Esophagus (tissue), 2 donors: ENCODE data around the gene PNISR. TPM values are rescaled to one million over a fixed set of nuclear protein-coding genes. Genes with fewer than 3 reads are reported as not detected.

Experiments
- H3K27ac ChIP-seq, 2 donors: one replicate each; pipeline ENCODE4 v1.5.1; 2013; ENCODE audit warnings: low read depth in 2 of 2, mild to moderate bottlenecking in 2 of 2, inconsistent platforms in 1 of 2, low read length in 1 of 2, moderate library complexity in 1 of 2
- H3K27me3 ChIP-seq, 2 donors: one replicate each; pipeline ENCODE4 v1.6.1; 2013; ENCODE audit warnings: low read length in 2 of 2, control low read depth in 1 of 2, mild to moderate bottlenecking in 1 of 2; ENCODE audit not compliant: insufficient read depth in 2 of 2, control insufficient read depth in 1 of 2
- H3K36me3 ChIP-seq, 2 donors: one replicate each; pipeline ENCODE4 v1.6.1; 2013; ENCODE audit warnings: low read length in 1 of 2; ENCODE audit not compliant: control insufficient read depth in 2 of 2, insufficient read depth in 2 of 2
- H3K4me1 ChIP-seq, 2 donors: one replicate each; pipeline ENCODE4 v1.6.1; 2013; ENCODE audit warnings: low read length in 1 of 2; ENCODE audit not compliant: control insufficient read depth in 2 of 2, insufficient read depth in 2 of 2
- H3K4me3 ChIP-seq, 2 donors: one replicate each; pipeline ENCODE4 v1.5.1; 2013; ENCODE audit warnings: low read length in 2 of 2, mild to moderate bottlenecking in 2 of 2, low read depth in 1 of 2, moderate library complexity in 1 of 2
- H3K9me3 ChIP-seq, 2 donors: one replicate each; pipeline ENCODE4 v1.6.1; 2013; ENCODE audit warnings: mild to moderate bottlenecking in 2 of 2, low read depth in 1 of 2, low read length in 1 of 2, moderate library complexity in 1 of 2; ENCODE audit not compliant: control insufficient read depth in 2 of 2, insufficient read depth in 1 of 2
- WGBS, 2 donors: extraction: QIAGEN DNeasy Blood & Tissue Kit; methylation state at CpG; one replicate each; pipeline ENCODE4 v1.1.7; 2013; 5-methylcytosine and 5-hydroxymethylcytosine counted together
- polyA plus RNA-seq, 2 donors: library from polyadenylated mRNA; stranded (reverse); fragments of 200-250 nt; gene quantifications; one replicate each; pipeline ENCODE4 v1.2.3, GENCODE V29; 2013
- donor health status: healthy with polysubstance abuse.
- donor health status: Bipolar disorder and iron deficiency.

Gene PNISR
- polyA plus RNA-seq, 2 donors = 26.1 to 37.9 TPM

GRCh38 chr6:99369533-99369932 lies 55.6 kb downstream of the PNISR start:
- Histone ChIP-seq H3K27ac (no peak overlapping the region), H3K9me3 (no peaks in the 10 kb centered on the region), H3K4me3 (no peak overlapping the region), H3K36me3 (no peaks in the 10 kb centered on the region), H3K27me3 (no peaks in the 10 kb centered on the region), H3K4me1 (no peaks in the 10 kb centered on the region)

DNA sequence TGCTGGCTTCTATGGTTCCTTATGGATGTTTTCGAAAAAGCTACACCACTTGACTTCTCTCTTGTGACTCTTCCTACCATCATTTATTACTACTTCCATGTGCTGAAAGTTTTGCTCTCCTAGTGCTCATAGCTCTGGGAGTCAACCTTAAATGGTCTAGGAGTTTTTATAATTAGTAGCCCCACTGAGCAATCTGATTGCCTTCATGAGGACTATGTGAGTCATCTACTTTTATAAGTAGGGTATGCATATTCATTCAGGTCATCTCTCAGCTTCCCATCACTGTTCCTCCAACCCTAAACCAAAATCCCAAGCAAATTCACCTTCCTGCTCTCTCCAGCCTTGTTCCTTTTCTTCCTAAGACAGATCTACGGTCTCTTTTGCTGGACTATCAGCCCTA lies 58.3 kb downstream of the PNISR start:
- Histone ChIP-seq H3K36me3 (no peaks in the 10 kb centered on the region), H3K9me3 (no peaks in the 10 kb centered on the region), H3K27ac (no peak overlapping the region), H3K4me1 (no peaks in the 10 kb centered on the region), H3K4me3 (no peak overlapping the region), H3K27me3 (no peaks in the 10 kb centered on the region)
- WGBS, 2 donors = 90 to 95% methylated on average over 2 of the region's 2 CpGs

DNA sequence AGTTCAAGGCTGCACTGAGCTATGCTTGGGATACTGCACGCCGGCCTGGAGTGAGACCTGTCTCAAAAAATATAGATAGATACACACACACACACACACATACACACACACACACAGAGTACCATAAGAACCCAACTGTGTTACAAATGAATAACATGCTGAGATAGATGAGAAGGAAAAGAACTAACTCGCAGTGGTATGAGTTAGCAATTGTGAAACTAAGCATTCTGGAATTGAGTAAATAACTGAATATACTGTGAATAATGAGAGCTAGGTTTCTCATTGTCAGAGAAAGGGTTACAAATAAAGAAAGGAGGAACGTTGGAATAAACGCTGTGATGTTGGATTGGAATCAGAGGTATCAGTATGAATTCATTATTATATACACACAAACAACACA lies 61.1 kb downstream of the PNISR start:
- Histone ChIP-seq H3K27me3 (no peaks in the 10 kb centered on the region), H3K4me1 (no peaks in the 10 kb centered on the region), H3K36me3 (no peaks in the 10 kb centered on the region), H3K4me3 (no peak overlapping the region), H3K27ac (no peak overlapping the region), H3K9me3 (no peaks in the 10 kb centered on the region)
- WGBS, 2 donors = 75 to 76% methylated on average over 5 of the region's 5 CpGs

GRCh38 chr6:99362678-99363268 lies 62.3 kb downstream of the PNISR start:
- H3K27ac ChIP-seq = no peak overlapping the region
- H3K36me3 ChIP-seq = no peaks in the 10 kb centered on the region
- WGBS, 2 donors = 89 to 95% methylated on average over 1 of the region's 1 CpG
- no peaks in the 10 kb centered on the region for H3K27me3 ChIP-seq
- H3K9me3 ChIP-seq = no peaks in the 10 kb centered on the region
- no peaks in the 10 kb centered on the region for H3K4me1 ChIP-seq
- no peak overlapping the region for H3K4me3 ChIP-seq

GRCh38 chr6:99359800-99360199 lies 65.3 kb downstream of the PNISR start:
- Histone ChIP-seq H3K27ac (no peak overlapping the region), H3K9me3 (no peaks in the 10 kb centered on the region), H3K27me3 (no peaks in the 10 kb centered on the region), H3K4me1 (no peaks in the 10 kb centered on the region), H3K4me3 (no peak overlapping the region), H3K36me3 (no peaks in the 10 kb centered on the region)
- WGBS, 2 donors = 65 to 71% methylated on average over 1 of the region's 1 CpG

GRCh38 chr6:99356641-99357040 lies 68.5 kb downstream of the PNISR start:
- no peaks in the 10 kb centered on the region for H3K9me3 ChIP-seq
- H3K4me3 ChIP-seq = no peak overlapping the region
- WGBS, 2 donors = 84 to 86% methylated on average over 1 of the region's 1 CpG
- no peaks in the 10 kb centered on the region for H3K27me3 ChIP-seq
- no peaks in the 10 kb centered on the region for H3K36me3 ChIP-seq
- H3K27ac ChIP-seq = no peak overlapping the region
- H3K4me1 ChIP-seq = no peaks in the 10 kb centered on the region

GRCh38 chr6:99354983-99355382 lies 70.1 kb downstream of the PNISR start:
- WGBS, 2 donors = 73 to 78% methylated on average over 4 of the region's 4 CpGs
- no peak overlapping the region for H3K27ac ChIP-seq
- no peaks in the 10 kb centered on the region for H3K27me3 ChIP-seq

GRCh38 chr6:99353126-99353525 lies 72.0 kb downstream of the PNISR start:
- H3K4me3 ChIP-seq = no peak overlapping the region
- peaks cover 1 to 4% of the 10 kb centered on the region in 2 donors for H3K4me1 ChIP-seq
- no peaks in the 10 kb centered on the region for H3K9me3 ChIP-seq
- WGBS, 2 donors = 71 to 78% methylated on average over 9 of the region's 9 CpGs
- no peaks in the 10 kb centered on the region for H3K27me3 ChIP-seq
- no peak overlapping the region for H3K27ac ChIP-seq
- no peaks in the 10 kb centered on the region for H3K36me3 ChIP-seq

More at GRCh38 chr6:99354983-99355382, 70.1 kb downstream of the PNISR start:
- Histone ChIP-seq H3K9me3 (no peaks in the 10 kb centered on the region), H3K36me3 (no peaks in the 10 kb centered on the region), H3K4me1 (no peaks in the 10 kb centered on the region), H3K4me3 (no peak overlapping the region)

DNA sequence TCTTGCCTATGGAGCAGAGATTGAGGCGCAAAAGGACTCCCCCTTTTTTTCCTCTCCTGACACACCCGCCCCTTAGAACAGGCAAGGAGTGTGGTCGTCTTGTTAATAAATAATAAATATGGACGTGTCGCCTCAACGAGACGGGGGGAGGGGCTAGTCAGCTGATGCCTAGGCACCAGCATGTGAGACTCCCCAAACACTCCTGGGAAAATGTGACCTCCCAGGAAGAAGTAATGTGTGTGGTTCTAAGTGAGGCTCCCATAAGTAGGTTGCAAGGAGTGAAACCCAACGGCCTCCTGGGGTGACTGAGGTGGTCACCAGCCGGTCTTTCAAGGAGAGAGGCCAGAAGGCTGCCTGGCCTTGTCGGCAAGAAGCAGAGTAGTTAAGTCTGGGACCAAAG lies 74.5 kb downstream of the PNISR start:
- Histone ChIP-seq H3K36me3 (no peaks in the 10 kb centered on the region), H3K27me3 (no peaks in the 10 kb centered on the region), H3K4me1 (peaks cover 1 to 4% of the 10 kb centered on the region in 2 donors), H3K27ac (no peak overlapping the region), H3K4me3 (no peak overlapping the region), H3K9me3 (no peaks in the 10 kb centered on the region)
- 21 to 26% methylated on average over 10 of the region's 10 CpGs for WGBS, 2 donors
